ENCODE measurements around the gene ACER3. TPM values are rescaled to one million over a fixed set of nuclear protein-coding genes. Genes with fewer than 3 reads are reported as not detected.
A peak's percentile ranks its signal among the peaks of the same experiment; 100 is the strongest.
"Not testable (repeated sequence)": the region's sequence is repeated elsewhere in the genome, so short reads cannot be mapped to it uniquely, and the experiment has no call there.

ACER3 gene
- total RNA-seq, 1 experiment from 2014 or later, result 18.3 TPM

- peak; percentile 47 for DNase-seq (ENCODE audit: low spot score)
Measured at GRCh38 chr11:77038029-77038824, 177.5 kb downstream of the ACER3 start.

- no peak for DNase-seq (ENCODE audit: low spot score)
Measured at GRCh38 chr11:77038825-77039326, 178.2 kb downstream of the ACER3 start.

DNA sequence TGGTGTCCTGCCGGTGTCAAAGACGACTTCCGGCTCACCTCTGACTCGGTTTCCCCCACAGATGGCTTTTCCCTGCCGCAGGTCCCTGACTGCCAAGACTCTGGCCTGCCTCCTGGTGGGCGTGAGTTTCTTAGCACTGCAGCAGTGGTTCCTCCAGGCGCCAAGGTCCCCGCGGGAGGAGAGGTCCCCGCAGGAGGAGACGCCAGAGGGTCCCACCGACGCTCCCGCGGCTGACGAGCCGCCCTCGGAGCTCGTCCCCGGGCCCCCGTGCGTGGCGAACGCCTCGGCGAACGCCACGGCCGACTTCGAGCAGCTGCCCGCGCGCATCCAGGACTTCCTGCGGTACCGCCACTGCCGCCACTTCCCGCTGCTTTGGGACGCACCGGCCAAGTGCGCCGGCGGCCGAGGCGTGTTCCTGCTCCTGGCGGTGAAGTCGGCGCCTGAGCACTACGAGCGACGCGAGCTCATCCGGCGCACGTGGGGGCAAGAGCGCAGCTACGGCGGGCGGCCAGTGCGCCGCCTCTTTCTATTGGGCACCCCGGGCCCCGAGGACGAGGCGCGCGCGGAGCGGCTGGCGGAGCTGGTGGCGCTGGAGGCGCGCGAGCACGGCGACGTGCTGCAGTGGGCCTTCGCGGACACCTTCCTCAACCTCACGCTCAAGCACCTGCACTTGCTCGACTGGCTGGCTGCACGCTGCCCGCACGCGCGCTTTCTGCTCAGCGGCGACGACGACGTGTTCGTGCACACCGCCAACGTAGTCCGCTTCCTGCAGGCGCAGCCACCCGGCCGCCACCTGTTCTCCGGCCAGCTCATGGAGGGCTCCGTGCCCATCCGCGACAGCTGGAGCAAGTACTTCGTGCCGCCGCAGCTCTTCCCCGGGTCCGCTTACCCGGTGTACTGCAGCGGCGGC, 179.0 kb downstream of the ACER3 start:
- DNase-seq (ENCODE audit: low spot score), result no peak

GRCh38 chr11:77040401-77040777, 179.7 kb downstream of the ACER3 start:
- DNase-seq (ENCODE audit: low spot score), result no peak

DNA sequence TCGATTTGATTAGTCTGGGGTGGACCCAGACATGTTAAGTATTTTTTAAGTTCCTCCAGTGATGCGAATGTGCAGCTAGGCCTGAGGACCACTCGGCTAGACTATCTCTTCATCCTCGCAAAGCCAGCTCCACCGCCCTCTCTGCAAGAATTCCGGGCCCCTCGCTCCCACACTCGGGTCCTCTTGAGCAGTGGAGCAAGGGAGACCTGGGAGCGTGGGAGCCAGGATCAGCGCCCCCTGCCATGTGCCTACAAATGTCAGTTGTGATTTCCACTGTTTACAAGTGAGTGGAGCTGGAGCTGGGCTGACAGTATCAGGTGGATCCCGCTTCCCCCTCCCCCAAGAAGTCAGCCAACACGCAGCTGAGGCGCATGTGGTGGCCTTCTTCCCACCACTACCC, 180.2 kb downstream of the ACER3 start:
- no peak for DNase-seq (ENCODE audit: low spot score)

DNA sequence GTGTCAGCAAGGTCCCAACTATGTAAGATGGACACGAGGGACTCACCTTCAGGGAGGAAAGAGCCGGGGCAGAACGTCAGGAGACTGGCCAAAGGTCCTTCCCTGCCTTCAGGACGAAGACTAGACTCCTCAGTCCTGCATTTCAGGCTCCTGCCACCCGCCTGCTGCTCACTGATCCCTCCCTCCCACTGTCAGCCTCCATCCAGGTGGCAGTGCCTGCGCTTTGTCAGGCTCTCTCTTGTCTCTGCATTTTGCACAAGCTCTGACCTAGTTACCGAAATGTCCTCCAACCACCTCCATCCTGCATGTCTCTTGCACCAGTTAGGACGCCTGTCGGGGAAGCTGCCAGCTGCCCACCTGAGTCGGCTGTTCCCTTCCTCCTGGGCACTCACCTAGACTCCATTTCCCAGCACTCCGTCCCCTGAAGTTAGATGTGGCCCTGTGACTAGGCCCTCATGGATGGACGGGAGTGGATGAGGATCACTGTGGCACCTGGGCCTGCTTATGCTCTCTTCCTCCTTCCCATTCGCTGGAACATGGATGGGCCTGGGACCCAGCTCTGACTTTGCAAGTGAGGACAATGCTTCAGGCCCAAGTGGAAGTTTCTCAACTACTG, 181.5 kb downstream of the ACER3 start:
- DNase-seq (ENCODE audit: low spot score), result no peak

DNA sequence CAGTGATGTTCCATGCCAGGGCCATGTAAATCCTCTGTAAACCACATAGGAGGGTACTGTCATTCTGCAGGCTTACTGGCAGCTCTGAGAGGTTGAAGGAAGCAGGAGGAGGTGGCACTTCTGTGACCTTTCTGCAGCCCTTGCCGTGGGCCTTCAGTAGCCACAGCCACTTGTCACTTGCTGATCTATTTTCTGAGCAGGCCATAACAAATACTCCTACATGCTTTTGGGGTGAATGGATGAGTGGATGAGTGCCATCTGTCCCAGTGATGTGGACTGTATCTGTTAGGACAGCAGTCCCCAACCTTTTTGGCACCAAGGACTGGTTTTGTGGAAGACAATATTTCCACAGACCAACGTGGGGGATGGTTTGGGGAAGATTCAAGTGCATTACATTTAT, 183.6 kb downstream of the ACER3 start:
- DNase-seq (ENCODE audit: low spot score), result no peak

GRCh38 chr11:77044886-77045285, 184.2 kb downstream of the ACER3 start:
- DNase-seq (ENCODE audit: low spot score), result no peak

DNA sequence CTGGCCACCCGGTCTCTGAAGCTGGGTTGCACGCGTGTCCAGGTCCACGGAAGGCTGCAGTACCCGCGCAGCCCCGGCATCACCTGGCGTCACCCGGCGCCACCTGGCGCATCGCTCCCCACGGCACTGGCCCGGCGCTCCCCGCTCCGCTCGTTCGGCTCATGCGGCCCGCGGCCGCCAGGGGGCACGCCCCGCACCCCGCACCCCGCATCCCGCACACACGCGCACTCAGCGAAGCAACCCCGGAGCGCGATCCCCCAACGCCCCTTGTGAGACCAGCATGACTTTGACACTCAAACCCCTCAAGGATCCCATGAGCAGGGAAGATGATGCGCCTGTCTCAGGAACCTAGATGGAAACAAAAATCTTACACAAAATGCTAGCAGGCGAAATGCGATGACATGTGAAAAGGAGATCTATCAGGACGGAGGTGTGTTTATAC, 185.4 kb downstream of the ACER3 start:
- no peak for DNase-seq (ENCODE audit: low spot score)

GRCh38 chr11:77047007-77047927, 186.5 kb downstream of the ACER3 start:
- peak; percentile 95 for DNase-seq (ENCODE audit: low spot score)

- not testable (repeated sequence) for DNase-seq (ENCODE audit: low spot score)
Measured at GRCh38 chr11:77047928-77048446, 187.3 kb downstream of the ACER3 start.

- no peak for DNase-seq (ENCODE audit: low spot score)
Measured at GRCh38 chr11:77049026-77049425, 188.3 kb downstream of the ACER3 start.

DNA sequence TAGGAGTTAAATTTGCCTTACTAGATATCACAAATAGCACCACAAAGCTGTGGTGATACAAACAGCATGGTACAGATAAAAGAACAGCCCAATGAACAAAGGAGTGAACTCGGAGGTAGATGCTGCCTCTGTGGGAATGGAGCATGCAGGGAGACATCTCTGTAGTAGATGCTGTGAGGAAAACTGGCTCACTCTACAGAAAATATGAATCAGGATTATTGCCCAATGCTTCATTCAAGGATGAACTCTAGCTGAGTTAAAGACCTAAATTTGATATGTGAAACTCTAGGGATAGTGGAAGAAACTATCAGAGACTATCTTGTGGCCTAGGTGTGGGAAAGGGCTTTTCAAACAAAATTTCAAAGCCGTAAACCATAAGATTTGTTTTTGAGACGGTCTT, 190.8 kb downstream of the ACER3 start:
- DNase-seq (ENCODE audit: low spot score), result no peak

DNA sequence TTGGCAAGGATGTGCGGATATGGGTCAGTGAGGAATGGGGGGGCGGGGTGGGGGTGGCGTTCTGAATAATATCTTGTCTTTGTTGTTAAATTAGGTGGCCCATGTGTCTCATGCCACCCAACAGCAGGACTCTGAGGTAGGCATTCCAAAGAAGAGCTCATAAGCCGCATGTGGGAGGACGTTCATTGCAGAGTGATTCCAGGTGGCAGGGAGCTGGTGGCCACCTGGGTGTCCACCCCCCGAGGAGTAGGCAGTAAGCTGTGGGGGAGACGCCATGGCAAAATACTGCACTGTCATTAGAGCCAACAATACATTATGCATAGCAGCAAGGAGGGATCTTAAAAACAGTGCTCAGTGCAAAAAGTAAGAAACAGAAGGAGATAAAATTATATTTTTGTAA, 191.8 kb downstream of the ACER3 start:
- DNase-seq (ENCODE audit: low spot score), result no peak

DNA sequence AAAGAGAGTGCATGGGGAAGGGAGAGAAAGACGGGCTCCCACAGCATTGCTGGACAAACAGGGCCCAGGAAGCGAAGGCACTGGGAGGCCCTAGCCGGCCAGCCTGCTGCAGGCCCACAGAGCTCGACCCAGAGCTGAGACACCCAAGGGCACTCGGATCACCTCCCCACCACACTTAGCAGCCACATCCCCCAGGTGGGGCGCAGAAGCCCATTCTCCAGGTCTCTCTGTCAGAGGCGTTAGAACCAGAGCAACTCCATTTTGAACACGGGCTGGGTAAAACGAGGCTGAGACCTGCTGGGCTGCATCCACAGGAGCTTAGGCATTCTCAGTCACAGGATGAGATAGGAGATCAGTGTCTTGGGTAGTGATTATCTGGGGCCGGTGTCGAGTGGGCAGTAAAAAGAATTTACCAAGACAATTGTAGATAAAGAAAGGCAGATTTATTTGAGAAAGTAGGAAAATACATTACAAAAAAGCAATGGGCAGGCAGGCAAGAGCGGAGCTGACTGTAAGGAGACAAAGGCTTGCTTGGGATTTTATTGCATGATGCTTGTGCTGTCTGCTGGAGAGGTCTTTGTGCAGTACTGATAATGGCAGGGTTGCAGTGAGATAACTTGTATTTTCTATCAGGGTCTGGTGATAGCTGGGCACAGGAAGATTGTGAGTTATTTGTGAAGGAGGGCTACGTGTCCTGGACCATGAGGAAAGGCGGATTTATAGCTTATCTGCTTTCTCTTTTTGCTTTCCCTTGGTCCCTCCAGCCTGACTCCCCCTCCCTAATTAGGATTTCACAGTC, 192.7 kb downstream of the ACER3 start:
- no peak for DNase-seq (ENCODE audit: low spot score)

DNA sequence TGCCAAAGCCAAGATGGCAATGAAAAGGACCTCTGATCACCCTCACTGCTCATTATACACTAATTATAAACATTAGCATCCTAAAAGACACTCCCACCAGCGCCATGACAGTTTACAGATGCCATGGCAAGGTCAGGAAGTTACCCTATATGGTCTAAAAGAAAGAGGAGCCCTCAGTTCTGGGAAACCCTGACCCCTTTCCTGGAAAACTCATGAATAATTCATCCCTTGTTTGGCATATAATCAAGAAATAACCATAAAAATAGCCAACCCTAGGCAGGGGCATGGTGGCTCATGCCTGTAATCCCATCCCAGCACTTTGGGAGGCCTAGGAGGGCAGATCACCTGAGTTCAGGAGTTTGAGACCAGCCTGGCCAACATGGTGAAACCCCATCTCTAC, 193.4 kb downstream of the ACER3 start:
- DNase-seq (ENCODE audit: low spot score), result no peak

DNA sequence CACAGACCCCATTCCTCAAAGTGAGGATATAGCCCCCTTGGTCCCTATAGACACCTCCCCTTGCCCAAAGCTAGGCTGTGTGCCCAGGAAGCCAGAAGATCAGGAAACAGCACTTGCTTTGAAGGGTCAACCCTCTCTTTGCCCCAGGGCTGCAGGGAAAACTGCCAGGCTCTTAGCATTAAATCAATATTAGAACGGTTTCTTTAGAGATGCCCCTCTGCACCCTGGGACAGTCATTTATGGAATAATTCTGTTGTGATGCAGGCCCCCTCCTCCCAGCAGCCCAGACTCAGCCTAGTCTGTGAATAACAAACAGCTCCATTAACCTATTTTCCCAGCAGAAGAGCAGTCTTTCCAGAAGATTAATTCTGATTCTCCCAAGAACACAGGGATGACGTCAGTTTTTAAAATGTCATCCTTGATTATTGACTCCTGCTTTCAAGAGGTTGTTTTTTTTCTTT, 194.4 kb downstream of the ACER3 start:
- no peak for DNase-seq (ENCODE audit: low spot score)

- DNase-seq (ENCODE audit: low spot score), result no peak
Measured at GRCh38 chr11:77055913-77056312, 195.2 kb downstream of the ACER3 start.

DNA sequence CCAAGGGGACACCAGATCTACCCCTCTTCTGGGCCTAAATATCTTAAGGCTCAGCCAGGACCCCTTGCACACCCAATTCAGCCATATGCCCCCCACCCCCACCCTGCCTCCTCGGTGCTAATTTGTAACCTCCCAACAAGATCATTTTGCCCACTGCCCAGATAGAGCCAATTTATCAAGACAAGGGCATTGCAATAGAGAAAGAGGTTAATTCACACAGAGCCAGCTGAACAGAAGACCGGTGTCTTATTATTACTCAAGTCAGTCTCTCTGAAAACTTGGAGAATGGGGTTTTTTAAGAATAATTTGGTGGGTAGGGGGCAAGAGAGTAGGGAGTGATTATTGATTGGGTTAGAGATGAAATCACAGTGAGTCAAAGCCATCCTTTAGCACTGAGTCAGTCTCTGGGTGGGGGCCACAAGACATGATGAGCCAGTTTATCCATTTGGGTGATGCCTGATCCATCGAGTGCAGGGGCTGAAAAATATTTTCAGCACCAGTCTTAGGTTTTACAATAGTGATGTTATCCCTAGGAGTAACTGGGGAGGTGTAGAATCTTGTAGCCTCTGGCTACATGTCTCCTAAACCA, 196.2 kb downstream of the ACER3 start:
- DNase-seq (ENCODE audit: low spot score), result no peak

All from A172 (cell line).